ENCODE data around the gene RPP38.

The RPP38 gene

DNA sequence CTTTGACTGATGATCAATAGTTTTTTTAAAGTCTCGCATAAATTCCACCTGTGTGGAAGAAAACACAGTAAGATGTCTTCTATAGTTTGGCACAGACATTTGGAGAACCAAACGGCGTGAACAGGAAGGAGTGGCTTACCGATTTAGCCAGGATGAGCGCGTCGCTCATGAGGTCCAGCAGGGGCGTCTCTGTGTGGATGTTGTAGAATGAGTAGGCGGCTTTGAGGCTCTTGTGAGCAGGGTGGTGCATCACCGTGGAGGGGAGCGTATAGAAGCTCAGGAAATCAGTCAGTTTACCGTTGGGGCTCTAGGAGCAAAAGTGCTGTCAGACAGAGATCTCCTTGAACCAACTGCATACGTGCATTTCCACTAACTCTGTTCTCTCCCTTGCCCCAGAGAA lies 15.5 kb downstream of the RPP38 start:
- no peak overlapping the region for H3K4me3 ChIP-seq (ENCODE audit: low read depth, low read length)
- TF ChIP-seq, protein P1, sequence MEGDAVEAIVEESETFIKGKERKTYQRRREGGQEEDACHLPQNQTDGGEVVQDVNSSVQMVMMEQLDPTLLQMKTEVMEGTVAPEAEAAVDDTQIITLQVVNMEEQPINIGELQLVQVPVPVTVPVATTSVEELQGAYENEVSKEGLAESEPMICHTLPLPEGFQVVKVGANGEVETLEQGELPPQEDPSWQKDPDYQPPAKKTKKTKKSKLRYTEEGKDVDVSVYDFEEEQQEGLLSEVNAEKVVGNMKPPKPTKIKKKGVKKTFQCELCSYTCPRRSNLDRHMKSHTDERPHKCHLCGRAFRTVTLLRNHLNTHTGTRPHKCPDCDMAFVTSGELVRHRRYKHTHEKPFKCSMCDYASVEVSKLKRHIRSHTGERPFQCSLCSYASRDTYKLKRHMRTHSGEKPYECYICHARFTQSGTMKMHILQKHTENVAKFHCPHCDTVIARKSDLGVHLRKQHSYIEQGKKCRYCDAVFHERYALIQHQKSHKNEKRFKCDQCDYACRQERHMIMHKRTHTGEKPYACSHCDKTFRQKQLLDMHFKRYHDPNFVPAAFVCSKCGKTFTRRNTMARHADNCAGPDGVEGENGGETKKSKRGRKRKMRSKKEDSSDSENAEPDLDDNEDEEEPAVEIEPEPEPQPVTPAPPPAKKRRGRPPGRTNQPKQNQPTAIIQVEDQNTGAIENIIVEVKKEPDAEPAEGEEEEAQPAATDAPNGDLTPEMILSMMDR (IDR thresholded peaks at IDR 0.05; ENCODE audit: low read depth, low read length): no peak

- TF ChIP-seq, protein P1 (IDR thresholded peaks at IDR 0.05; ENCODE audit: low read depth, low read length): no peak
- H3K4me3 ChIP-seq (ENCODE audit: low read depth, low read length): no peak overlapping the region
Observed at GRCh38 chr10:15113766-15114165, 16.6 kb downstream of the RPP38 start.

DNA sequence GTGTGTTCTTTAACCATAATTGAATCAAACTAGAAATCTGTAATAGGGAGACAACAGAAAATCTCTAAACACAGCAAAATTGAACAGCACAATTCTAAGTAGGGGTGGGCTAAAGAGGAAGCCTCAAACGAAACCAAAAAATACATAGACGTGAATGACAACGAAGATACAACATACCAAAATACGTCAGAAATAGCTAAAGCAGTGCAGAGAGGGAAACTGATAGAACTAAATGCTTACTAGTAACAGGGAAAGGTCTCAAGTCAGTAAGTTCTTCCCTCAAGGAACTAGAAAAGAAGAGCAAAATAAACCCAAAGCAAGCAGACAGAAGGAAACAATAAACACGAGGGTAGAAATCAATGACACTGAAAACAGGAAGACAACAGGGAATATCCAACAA lies 19.1 kb downstream of the RPP38 start:
- TF ChIP-seq, protein P1 (IDR thresholded peaks at IDR 0.05; ENCODE audit: low read depth, low read length): no peak
- H3K4me3 ChIP-seq (ENCODE audit: low read depth, low read length): no peak overlapping the region

GRCh38 chr10:15118615-15119014 lies 21.5 kb downstream of the RPP38 start:
- TF ChIP-seq, protein P1 (IDR thresholded peaks at IDR 0.05; ENCODE audit: low read depth, low read length): no peak
- H3K4me3 ChIP-seq (ENCODE audit: low read depth, low read length): no peak overlapping the region

DNA sequence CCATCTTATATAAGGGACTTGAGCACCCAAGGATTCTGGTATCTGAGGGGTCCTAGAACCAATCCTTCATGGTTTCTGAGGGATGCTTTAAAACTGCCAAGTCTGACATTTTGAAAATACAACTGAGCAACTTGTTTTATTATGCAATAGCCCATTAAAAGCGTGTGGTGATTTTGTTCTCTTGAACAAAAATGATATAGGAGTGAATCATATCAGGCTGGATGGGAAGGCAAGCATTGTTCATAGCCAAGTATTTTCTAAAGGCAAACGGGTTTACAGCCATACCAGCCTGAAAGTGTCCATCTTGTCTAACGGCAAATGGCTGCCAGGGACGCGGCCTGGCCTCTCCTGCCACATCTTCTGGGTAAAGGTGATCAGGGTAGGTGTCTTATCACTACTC lies 23.4 kb downstream of the RPP38 start:
- H3K4me3 ChIP-seq (ENCODE audit: low read depth, low read length): no peak overlapping the region
- TF ChIP-seq, protein P1 (IDR thresholded peaks at IDR 0.05; ENCODE audit: low read depth, low read length): no peak

DNA sequence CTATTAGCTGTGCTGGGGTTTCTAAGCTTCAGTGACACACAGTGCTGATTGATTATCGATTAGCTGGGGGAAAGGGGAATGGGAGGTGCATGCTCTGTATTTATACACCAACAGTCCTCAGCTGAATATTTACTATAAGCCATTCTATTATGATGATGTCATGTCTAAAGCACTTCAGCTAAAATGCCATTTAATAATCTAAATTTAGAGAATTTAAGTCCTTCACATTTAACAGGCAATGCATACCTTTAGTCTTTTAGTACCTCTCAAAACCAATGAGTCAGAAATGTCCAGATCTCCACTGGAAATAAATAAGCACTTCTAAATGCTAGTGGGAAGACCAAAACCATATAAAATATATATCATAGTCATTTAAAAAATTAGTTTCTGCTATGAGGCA lies 24.6 kb downstream of the RPP38 start:
- TF ChIP-seq, protein P1 (IDR thresholded peaks at IDR 0.05; ENCODE audit: low read depth, low read length): no peak
- H3K4me3 ChIP-seq (ENCODE audit: low read depth, low read length): no peak overlapping the region

DNA sequence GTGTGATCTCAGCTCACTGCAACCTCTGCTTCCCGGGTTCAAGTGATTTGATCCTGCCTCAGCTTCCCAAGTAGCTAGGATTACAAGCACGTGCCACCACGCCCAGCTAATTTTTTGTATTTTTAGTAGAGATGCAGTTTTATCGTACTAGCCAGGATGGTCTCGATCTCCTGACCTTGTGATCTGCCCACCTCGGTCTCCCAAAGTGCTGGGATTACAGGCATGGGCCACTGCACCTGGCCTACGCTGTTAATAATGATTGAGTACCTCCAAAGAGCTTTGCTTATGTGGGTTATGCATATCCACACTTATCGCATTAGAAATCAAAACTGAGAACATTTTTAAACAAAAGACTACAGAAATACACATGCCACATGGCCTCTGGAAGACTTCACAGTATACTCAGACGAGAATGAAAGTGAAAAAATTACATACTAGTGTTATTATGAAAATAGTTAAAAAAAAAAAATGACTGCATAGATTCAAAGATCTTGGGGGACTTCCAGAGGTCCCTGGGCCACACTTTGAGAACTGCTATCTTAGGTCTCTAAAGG lies 25.4 kb downstream of the RPP38 start:
- H3K4me3 ChIP-seq (ENCODE audit: low read depth, low read length): no peak overlapping the region
- TF ChIP-seq, protein P1 (IDR thresholded peaks at IDR 0.05; ENCODE audit: low read depth, low read length): no peak

All from WI38 (cell line).